Body of pancreas (tissue), 4 donors: ENCODE data around the gene PRKCB. TPM values are rescaled to one million over a fixed set of nuclear protein-coding genes. Genes with fewer than 3 reads are reported as not detected.

Experiments used
- ATAC-seq: fragments of 150-250 bp; one replicate; pipeline ENCODE4 v1.9.1; 2016
- DNase-seq, 4 donors: peaks; one replicate each; pipeline ENCODE4 v3.0.0-alpha.2; 2019
- H3K27ac ChIP-seq, 4 donors: fragments of 200-600 bp; sonication (generic); 1 replicate in 3 of 4; 2 replicates in 1 of 4; pipeline versions ENCODE4 v1.5.1 to v1.6.1; 2016 to 2019; ENCODE audit warnings: mild to moderate bottlenecking in 1 of 4, mixed read lengths in 1 of 4, moderate library complexity in 1 of 4
- H3K27me3 ChIP-seq, 2 donors: fragments of 200-600 bp; sonication (generic); one replicate each; pipeline ENCODE4 v1.6.0; 2016; ENCODE audit warnings: mild to moderate bottlenecking in 1 of 2
- H3K36me3 ChIP-seq, 2 donors: fragments of 200-600 bp; sonication (generic); replicated peaks in 1 of 2; 2 replicates each; pipeline ENCODE4 v1.5.1; 2016; ENCODE audit warnings: low read depth in 2 of 2; ENCODE audit not compliant: insufficient read depth in 1 of 2
- H3K4me1 ChIP-seq: fragments of 200-600 bp; sonication (generic); one replicate; pipeline ENCODE4 v1.6.0; 2016
- H3K4me3 ChIP-seq, 2 donors: fragments of 200-600 bp; sonication (generic); 1 replicate in 1 of 2; 2 replicates in 1 of 2; pipeline ENCODE4 v1.5.1; 2016 to 2019
- H3K9me3 ChIP-seq, 3 donors: fragments of 200-600 bp; sonication (generic); 1 replicate in 2 of 3; 2 replicates in 1 of 3; pipeline ENCODE4 v1.5.1; 2016
- CTCF ChIP-seq, 7 experiments: fragments of 450-650 bp in 4 of 7; fragments of 200-600 bp in 3 of 7; sonication (generic) in 3 of 7; IDR thresholded peaks; one replicate each; pipeline ENCODE4 v1.5.1; 2016 to 2019; ENCODE audit warnings: antibody characterized with exemption in 7 of 7
- POLR2A ChIP-seq, 3 donors: fragments of 450-650 bp; IDR thresholded peaks; one replicate each; pipeline ENCODE4 v1.6.1; 2016; ENCODE audit warnings: antibody characterized with exemption in 3 of 3, mild to moderate bottlenecking in 2 of 3
- WGBS, 2 donors: methylation state at CpG; one replicate each; pipeline ENCODE4 v1.1.5; 2017; 5-methylcytosine and 5-hydroxymethylcytosine counted together
- intact Hi-C: fragments of 100-400 bp; cut with DNase I; formaldehyde crosslinking; loops from one replicate; pipeline ENCODE4 v1.15.1; 2023
- total RNA-seq, 2 donors: library from RNA; depleted of rRNA; stranded (reverse); fragments of >200 nt; gene quantifications; one replicate each; pipeline ENCODE4 v1.1.0, GENCODE V29; 2016

The PRKCB gene
- total RNA-seq, 2 donors from 2014 or later, result 0.33 to 10.6 TPM

GRCh38 chr16:24052329-24053098 lies 216.7 kb downstream of the PRKCB start:
- H3K36me3 ChIP-seq, result no peaks in the 10 kb centered on the region
- no peaks in the 10 kb centered on the region for H3K27me3 ChIP-seq
- no peaks in the 10 kb centered on the region for H3K9me3 ChIP-seq
- TF ChIP-seq POLR2A (IDR thresholded peaks at IDR 0.05) (no peak), CTCF (IDR thresholded peaks at IDR 0.05) (no peak)
- intact Hi-C loops, result no loop called here
- DNase-seq, result no peak
- 48 to 51% methylated on average over 9 of the region's 9 CpGs for whole genome bisulfite sequencing, 2 donors
- H3K27ac ChIP-seq, result no peak overlapping the region
- no peak overlapping the region for H3K4me3 ChIP-seq
- ATAC-seq, result no peak
- H3K4me1 ChIP-seq, result no peaks in the 10 kb centered on the region

DNA sequence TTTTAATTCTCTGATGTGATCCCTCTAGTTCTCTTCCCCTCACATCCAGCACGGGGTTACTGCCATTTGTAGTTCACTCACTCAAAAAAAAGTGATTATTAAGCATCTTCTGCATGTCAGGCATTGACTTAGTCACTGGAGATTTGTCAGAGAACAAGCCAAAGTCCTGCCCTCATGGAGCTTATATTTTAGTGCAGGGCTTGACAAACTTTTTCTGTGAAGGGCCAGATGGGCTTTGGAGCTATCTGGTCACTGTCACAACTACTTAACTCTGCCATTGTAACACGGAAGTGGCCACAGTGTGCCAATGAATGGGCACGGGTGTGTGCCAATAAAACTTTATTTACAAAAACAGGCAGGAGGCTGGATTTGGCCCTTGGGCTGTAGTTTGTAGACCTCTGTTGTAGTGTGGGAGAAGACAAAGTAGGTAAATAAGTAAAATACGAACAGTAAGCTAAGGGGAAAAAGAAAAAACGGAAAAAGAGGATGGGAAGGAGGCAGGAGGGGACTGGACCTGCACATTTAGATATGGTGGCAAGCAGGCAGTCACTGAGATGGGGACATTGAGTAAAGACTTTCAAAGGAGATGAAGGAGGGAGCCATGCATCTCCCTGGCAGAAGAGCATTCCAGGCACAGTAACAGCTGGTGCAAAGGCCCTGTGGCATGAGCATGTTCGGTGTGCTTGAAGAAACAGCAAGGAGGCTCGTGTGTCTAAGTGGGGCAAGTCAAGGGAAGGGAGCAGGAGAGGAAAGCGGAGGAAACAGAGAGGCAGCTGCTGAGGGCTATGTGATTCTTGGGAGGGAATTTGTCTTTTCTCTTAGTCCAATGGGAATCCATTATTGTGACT lies 217.5 kb downstream of the PRKCB start:
- no peak for TF ChIP-seq CTCF (IDR thresholded peaks at IDR 0.05)
- no peak for TF ChIP-seq POLR2A (IDR thresholded peaks at IDR 0.05)
- intact Hi-C loops, result no loop called here
- Histone ChIP-seq H3K36me3 (no peaks in the 10 kb centered on the region), H3K9me3 (no peaks in the 10 kb centered on the region), H3K4me1 (no peaks in the 10 kb centered on the region), H3K27me3 (no peaks in the 10 kb centered on the region), H3K4me3 (no peak overlapping the region), H3K27ac (no peak overlapping the region)
- 56 to 65% methylated on average over 8 of the region's 8 CpGs for WGBS, 2 donors
- DNase-seq, result no peak
- ATAC-seq, result no peak

- no peaks in the 10 kb centered on the region for H3K27me3 ChIP-seq
- no peak for TF ChIP-seq CTCF (IDR thresholded peaks at IDR 0.05)
- no peak for TF ChIP-seq POLR2A (IDR thresholded peaks at IDR 0.05)
- intact Hi-C loops, result no loop called here
- DNase-seq (no peak), ATAC-seq (no peak)
- no peaks in the 10 kb centered on the region for H3K36me3 ChIP-seq
- H3K4me3 ChIP-seq, result no peak overlapping the region
- H3K9me3 ChIP-seq, result no peaks in the 10 kb centered on the region
- 33% methylated on average over 7 to 12 of the region's 12 CpGs for WGBS, 2 donors
- H3K27ac ChIP-seq, result no peak overlapping the region
- H3K4me1 ChIP-seq, result no peaks in the 10 kb centered on the region
Measured at GRCh38 chr16:24054741-24055491, 219.1 kb downstream of the PRKCB start.

GRCh38 chr16:24062270-24062817 lies 226.6 kb downstream of the PRKCB start:
- Histone ChIP-seq H3K4me1 (no peaks in the 10 kb centered on the region), H3K36me3 (no peaks in the 10 kb centered on the region), H3K9me3 (no peaks in the 10 kb centered on the region), H3K27me3 (no peaks in the 10 kb centered on the region), H3K27ac (no peak overlapping the region), H3K4me3 (no peak overlapping the region)
- WGBS, 2 donors, result 75 to 76% methylated on average over 3 of the region's 3 CpGs
- ATAC-seq (no peak), DNase-seq (no peak)
- intact Hi-C loops, result no loop called here
- TF ChIP-seq CTCF (IDR thresholded peaks at IDR 0.05) (no peak), POLR2A (IDR thresholded peaks at IDR 0.05) (no peak)
